Body of pancreas (tissue), 4 donors: ENCODE measurements around the gene TNS4. TPM values are rescaled to one million over a fixed set of nuclear protein-coding genes. Genes with fewer than 3 reads are reported as not detected.

Experiments
- ATAC-seq: fragments of 150-250 bp; one replicate; pipeline ENCODE4 v1.9.1; 2016
- DNase-seq, 4 donors: peaks; one replicate each; pipeline ENCODE4 v3.0.0-alpha.2; 2019
- H3K27ac ChIP-seq, 4 donors: fragments of 200-600 bp; sonication (generic); 1 replicate in 3 of 4; 2 replicates in 1 of 4; pipeline versions ENCODE4 v1.5.1 to v1.6.1; 2016 to 2019; ENCODE audit warnings: mild to moderate bottlenecking in 1 of 4, mixed read lengths in 1 of 4, moderate library complexity in 1 of 4
- H3K27me3 ChIP-seq, 2 donors: fragments of 200-600 bp; sonication (generic); one replicate each; pipeline ENCODE4 v1.6.0; 2016; ENCODE audit warnings: mild to moderate bottlenecking in 1 of 2
- H3K36me3 ChIP-seq, 2 donors: fragments of 200-600 bp; sonication (generic); replicated peaks in 1 of 2; 2 replicates each; pipeline ENCODE4 v1.5.1; 2016; ENCODE audit warnings: low read depth in 2 of 2; ENCODE audit not compliant: insufficient read depth in 1 of 2
- H3K4me1 ChIP-seq: fragments of 200-600 bp; sonication (generic); one replicate; pipeline ENCODE4 v1.6.0; 2016
- H3K4me3 ChIP-seq, 2 donors: fragments of 200-600 bp; sonication (generic); 1 replicate in 1 of 2; 2 replicates in 1 of 2; pipeline ENCODE4 v1.5.1; 2016 to 2019
- H3K9me3 ChIP-seq, 3 donors: fragments of 200-600 bp; sonication (generic); 1 replicate in 2 of 3; 2 replicates in 1 of 3; pipeline ENCODE4 v1.5.1; 2016
- CTCF ChIP-seq, 7 experiments: fragments of 450-650 bp in 4 of 7; fragments of 200-600 bp in 3 of 7; sonication (generic) in 3 of 7; IDR thresholded peaks; one replicate each; pipeline ENCODE4 v1.5.1; 2016 to 2019; ENCODE audit warnings: antibody characterized with exemption in 7 of 7
- POLR2A ChIP-seq, 3 donors: fragments of 450-650 bp; IDR thresholded peaks; one replicate each; pipeline ENCODE4 v1.6.1; 2016; ENCODE audit warnings: antibody characterized with exemption in 3 of 3, mild to moderate bottlenecking in 2 of 3
- WGBS, 2 donors: methylation state at CpG; one replicate each; pipeline ENCODE4 v1.1.5; 2017; 5-methylcytosine and 5-hydroxymethylcytosine counted together
- intact Hi-C: fragments of 100-400 bp; cut with DNase I; formaldehyde crosslinking; loops from one replicate; pipeline ENCODE4 v1.15.1; 2023
- total RNA-seq, 2 donors: library from RNA; depleted of rRNA; stranded (reverse); fragments of >200 nt; gene quantifications; one replicate each; pipeline ENCODE4 v1.1.0, GENCODE V29; 2016

Gene TNS4
- total RNA-seq, 2 donors from 2014 or later, result not detected

GRCh38 chr17:40526668-40527067, 25.2 kb upstream of the TNS4 start:
- ATAC-seq, result peak; percentile 52
- 51 to 53% methylated on average over 2 to 5 of the region's 5 CpGs for WGBS, 2 donors
- Histone ChIP-seq H3K9me3 (no peaks in the 10 kb centered on the region), H3K36me3 (no peaks in the 10 kb centered on the region), H3K27ac (no peak overlapping the region), H3K4me3 (no peak overlapping the region), H3K4me1 (no peaks in the 10 kb centered on the region), H3K27me3 (no peaks in the 10 kb centered on the region)
- TF ChIP-seq CTCF (IDR thresholded peaks at IDR 0.05), result no peak
- intact Hi-C loops, result loop anchor here (5.0 kb wide), 1 partner anchor 164 kb away; the partner anchor contains the start of gene GJD3
- DNase-seq, result peak in 1 of 4 donors; percentile 44

GRCh38 chr17:40525294-40525693, 23.9 kb upstream of the TNS4 start:
- no peak for DNase-seq

DNA sequence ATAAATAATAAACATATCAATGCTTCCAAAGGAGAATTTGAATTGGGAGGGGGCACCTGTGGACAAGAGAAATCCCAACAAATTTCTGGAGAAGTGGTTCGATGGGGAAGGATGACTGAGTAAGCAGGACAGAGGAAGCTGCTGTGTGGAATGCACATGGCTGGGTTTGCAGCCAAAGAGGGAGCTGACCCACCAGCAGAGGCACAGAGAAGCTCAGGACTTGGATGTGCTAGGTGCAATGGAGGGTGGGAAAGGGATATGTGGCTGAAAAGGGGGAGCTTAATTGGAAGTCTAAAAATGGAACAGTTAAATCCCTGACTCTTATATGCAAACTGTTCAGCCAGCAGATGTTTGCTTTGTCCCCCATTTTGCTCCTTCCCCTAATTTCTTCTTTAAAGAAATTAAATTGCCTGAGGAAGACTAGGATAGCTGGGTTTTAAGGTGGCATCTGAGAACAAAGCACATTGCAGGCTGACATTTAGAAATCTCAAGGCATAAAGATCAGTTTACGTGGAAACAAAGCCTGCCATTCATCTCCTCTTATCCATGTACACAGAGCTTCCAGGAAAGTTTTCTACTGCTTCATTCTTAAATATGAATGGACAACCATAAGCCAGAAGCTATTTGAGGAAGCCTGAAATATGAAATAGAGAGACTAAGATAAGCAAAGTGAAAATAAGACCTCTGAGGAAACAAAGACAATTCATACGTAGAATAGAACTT, 23.0 kb upstream of the TNS4 start:
- Histone ChIP-seq H3K4me1 (no peaks in the 10 kb centered on the region), H3K27me3 (no peaks in the 10 kb centered on the region), H3K27ac (no peak overlapping the region), H3K4me3 (no peak overlapping the region), H3K9me3 (no peaks in the 10 kb centered on the region), H3K36me3 (no peaks in the 10 kb centered on the region)
- 56 to 61% methylated on average over 3 of the region's 3 CpGs for WGBS, 2 donors
- TF ChIP-seq CTCF (IDR thresholded peaks at IDR 0.05), result no peak
- TF ChIP-seq POLR2A (IDR thresholded peaks at IDR 0.05), result no peak
- ATAC-seq (no peak), DNase-seq (no peak)
- intact Hi-C loops, result no loop called here

More at GRCh38 chr17:40525294-40525693, 23.9 kb upstream of the TNS4 start:
- TF ChIP-seq POLR2A (IDR thresholded peaks at IDR 0.05), result no peak
- TF ChIP-seq CTCF (IDR thresholded peaks at IDR 0.05), result no peak
- Histone ChIP-seq H3K9me3 (no peaks in the 10 kb centered on the region), H3K4me1 (no peaks in the 10 kb centered on the region), H3K36me3 (no peaks in the 10 kb centered on the region), H3K4me3 (no peak overlapping the region), H3K27me3 (no peaks in the 10 kb centered on the region), H3K27ac (no peak overlapping the region)
- intact Hi-C loops, result loop anchor here (5.0 kb wide), 1 partner anchor 163 kb away; the partner anchor contains the start of gene GJD3
- 89 to 91% methylated on average over 1 of the region's 1 CpG for WGBS, 2 donors
- no peak for ATAC-seq

GRCh38 chr17:40522961-40523310, 21.5 kb upstream of the TNS4 start:
- ATAC-seq (no peak), DNase-seq (no peak)
- Histone ChIP-seq H3K36me3 (no peaks in the 10 kb centered on the region), H3K27me3 (no peaks in the 10 kb centered on the region), H3K4me1 (no peaks in the 10 kb centered on the region), H3K4me3 (no peak overlapping the region), H3K9me3 (no peaks in the 10 kb centered on the region), H3K27ac (no peak overlapping the region)
- WGBS, 2 donors, result 86 to 87% methylated on average over 2 to 3 of the region's 5 CpGs
- TF ChIP-seq POLR2A (IDR thresholded peaks at IDR 0.05) (no peak), CTCF (IDR thresholded peaks at IDR 0.05) (no peak)
- intact Hi-C loops, result no loop called here
